ENCODE measurements around the gene RAET1G. TPM values are rescaled to one million over a fixed set of nuclear protein-coding genes. Genes with fewer than 3 reads are reported as not detected.
A peak's percentile ranks its signal among the peaks of the same experiment; 100 is the strongest.

Gene RAET1G
- total and polyA plus RNA-seq, 9 of the 15 experiments (the other 6 are each of a cell fraction or from before 2014, with no cell fraction given) = 0.11 TPM; not detected in 8

- TF ChIP-seq ELK3 (CRISPR knock-in tag; IDR thresholded peaks at IDR 0.05) = no peak
- TF ChIP-seq GTF2F1 (IDR thresholded peaks at IDR 0.05; ENCODE audit: low read depth, low read length) = no peak
- TF ChIP-seq, protein P1, sequence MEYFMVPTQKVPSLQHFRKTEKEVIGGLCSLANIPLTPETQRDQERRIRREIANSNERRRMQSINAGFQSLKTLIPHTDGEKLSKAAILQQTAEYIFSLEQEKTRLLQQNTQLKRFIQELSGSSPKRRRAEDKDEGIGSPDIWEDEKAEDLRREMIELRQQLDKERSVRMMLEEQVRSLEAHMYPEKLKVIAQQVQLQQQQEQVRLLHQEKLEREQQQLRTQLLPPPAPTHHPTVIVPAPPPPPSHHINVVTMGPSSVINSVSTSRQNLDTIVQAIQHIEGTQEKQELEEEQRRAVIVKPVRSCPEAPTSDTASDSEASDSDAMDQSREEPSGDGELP (CRISPR knock-in tag; IDR thresholded peaks at IDR 0.05; ENCODE audit: borderline replicate concordance) = no peak
- no peak for TF ChIP-seq POLR3A (IDR thresholded peaks at IDR 0.05; ENCODE audit: borderline replicate concordance, extremely low read depth, insufficient read depth, insufficient read length)
- TF ChIP-seq EHMT2 (IDR thresholded peaks at IDR 0.05) = no peak
- no peak for TF ChIP-seq CHD1 (IDR thresholded peaks at IDR 0.05; ENCODE audit: low read length)
- peak; percentile 72 for TF ChIP-seq RB1 (IDR thresholded peaks at IDR 0.05; ENCODE audit: low read depth)
- no peak for TF ChIP-seq PBX2 (CRISPR knock-in tag; IDR thresholded peaks at IDR 0.05; ENCODE audit: low read depth)
- TF ChIP-seq PBX2 (tag; conservative IDR thresholded peaks at IDR 0.05; ENCODE audit: low read depth) = no peak
- TF ChIP-seq, protein P2, sequence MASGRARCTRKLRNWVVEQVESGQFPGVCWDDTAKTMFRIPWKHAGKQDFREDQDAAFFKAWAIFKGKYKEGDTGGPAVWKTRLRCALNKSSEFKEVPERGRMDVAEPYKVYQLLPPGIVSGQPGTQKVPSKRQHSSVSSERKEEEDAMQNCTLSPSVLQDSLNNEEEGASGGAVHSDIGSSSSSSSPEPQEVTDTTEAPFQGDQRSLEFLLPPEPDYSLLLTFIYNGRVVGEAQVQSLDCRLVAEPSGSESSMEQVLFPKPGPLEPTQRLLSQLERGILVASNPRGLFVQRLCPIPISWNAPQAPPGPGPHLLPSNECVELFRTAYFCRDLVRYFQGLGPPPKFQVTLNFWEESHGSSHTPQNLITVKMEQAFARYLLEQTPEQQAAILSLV (tag; IDR thresholded peaks at IDR 0.05) = no peak
- TF ChIP-seq GATA2 (CRISPR knock-in tag; IDR thresholded peaks at IDR 0.05) = no peak
- TF ChIP-seq CCAR2 (IDR thresholded peaks at IDR 0.05; ENCODE audit: low read depth, low read length) = no peak
- TF ChIP-seq PRMT5 (CRISPR knock-in tag; IDR thresholded peaks at IDR 0.05) = no peak
- TF ChIP-seq SMARCA5 (IDR thresholded peaks at IDR 0.05) = 0 out of 2 replicates have a peak, but pooled peaks have one; percentile 32
- no peak for TF ChIP-seq ZNF586 (CRISPR knock-in tag; conservative IDR thresholded peaks at IDR 0.05)
- TF ChIP-seq RBBP5 (IDR thresholded peaks at IDR 0.05; ENCODE audit: borderline replicate concordance, insufficient read depth, low read length, poor library complexity, severe bottlenecking) = no peak
- TF ChIP-seq SNIP1 (IDR thresholded peaks at IDR 0.05; ENCODE audit: low read depth) = no peak
- 0 out of 4 replicates have a peak, but pooled peaks of 1 of the 2 experiments have one; percentile 12 for TF ChIP-seq HDAC1 (IDR thresholded peaks at IDR 0.05)
- no peak for TF ChIP-seq ZNF134 (CRISPR knock-in tag; conservative IDR thresholded peaks at IDR 0.05)
- peak; percentile 92 for TF ChIP-seq SMC3 (conservative IDR thresholded peaks at IDR 0.05; ENCODE audit: insufficient read depth, low read depth, low read length)
- no peak for TF ChIP-seq NFXL1 (CRISPR knock-in tag; IDR thresholded peaks at IDR 0.05)
- TF ChIP-seq ZNF57 (CRISPR knock-in tag; IDR thresholded peaks at IDR 0.05) = no peak
Measured at GRCh38 chr6:149934249-149935156, 11.6 kb upstream of the RAET1G start (continued).
